ENCODE measurements around the gene ZFYVE26.
"Not testable (repeated sequence)": the region's sequence is repeated elsewhere in the genome, so short reads cannot be mapped to it uniquely, and the experiment has no call there.

Gene ZFYVE26

GRCh38 chr14:67749341-67750084, 66.9 kb downstream of the ZFYVE26 start:
- no peak for DNase-seq

- no peak for DNase-seq
Observed at GRCh38 chr14:67748312-67748711, 68.1 kb downstream of the ZFYVE26 start.

- no peak for DNase-seq
Observed at GRCh38 chr14:67746927-67747326, 69.5 kb downstream of the ZFYVE26 start.

- DNase-seq = no peak
Observed at GRCh38 chr14:67744046-67744445, 72.3 kb downstream of the ZFYVE26 start.

- DNase-seq = peak; percentile 66
Observed at GRCh38 chr14:67738740-67739504, 77.5 kb downstream of the ZFYVE26 start.

- no peak for DNase-seq
Observed at GRCh38 chr14:67736771-67737170, 79.6 kb downstream of the ZFYVE26 start.

- no peak for DNase-seq
Observed at GRCh38 chr14:67735336-67736147, 80.8 kb downstream of the ZFYVE26 start.

GRCh38 chr14:67734675-67735074, 81.7 kb downstream of the ZFYVE26 start:
- DNase-seq = no peak

GRCh38 chr14:67733616-67734015, 82.8 kb downstream of the ZFYVE26 start:
- DNase-seq = no peak

- no peak for DNase-seq
Observed at GRCh38 chr14:67729072-67729885, 87.1 kb downstream of the ZFYVE26 start.

GRCh38 chr14:67728258-67728657, 88.1 kb downstream of the ZFYVE26 start:
- no peak for DNase-seq

GRCh38 chr14:67727361-67727760, 89.0 kb downstream of the ZFYVE26 start:
- DNase-seq = no peak

GRCh38 chr14:67725171-67725570, 91.2 kb downstream of the ZFYVE26 start:
- DNase-seq = no peak

- no peak for DNase-seq
Observed at GRCh38 chr14:67722293-67722692, 94.1 kb downstream of the ZFYVE26 start.

GRCh38 chr14:67721875-67722274, 94.5 kb downstream of the ZFYVE26 start:
- no peak for DNase-seq

GRCh38 chr14:67719866-67720265, 96.5 kb downstream of the ZFYVE26 start:
- no peak for DNase-seq

- DNase-seq = not testable (repeated sequence)
Observed at GRCh38 chr14:67719385-67719784, 97.0 kb downstream of the ZFYVE26 start.

- no peak for DNase-seq
Observed at GRCh38 chr14:67718265-67718664, 98.1 kb downstream of the ZFYVE26 start.

GRCh38 chr14:67717048-67717447, 99.3 kb downstream of the ZFYVE26 start:
- DNase-seq = no peak

- no peak for DNase-seq
Observed at GRCh38 chr14:67710209-67710608, 106.2 kb downstream of the ZFYVE26 start.

- not testable (repeated sequence) for DNase-seq
Observed at GRCh38 chr14:67709796-67710195, 106.6 kb downstream of the ZFYVE26 start.

- not testable (repeated sequence) for DNase-seq
Observed at GRCh38 chr14:67709346-67709745, 107.0 kb downstream of the ZFYVE26 start.

GRCh38 chr14:67705211-67705610, 111.2 kb downstream of the ZFYVE26 start:
- DNase-seq = no peak

Measured in MV-4-11 (cell line).